HepG2 (cell line): ENCODE results near the gene CBX5. TPM values are rescaled to one million over a fixed set of nuclear protein-coding genes. Genes with fewer than 3 reads are reported as not detected.
A peak's percentile ranks its signal among the peaks of the same experiment; 100 is the strongest.

Experiments used
- HMG20A ChIP-seq: IDR thresholded peaks from 2 replicates; pipeline ENCODE4 v1.6.1; 2016; ENCODE audit warnings: borderline replicate concordance
- HMGXB3 ChIP-seq: sonication (generic); formaldehyde crosslinking; IDR thresholded peaks from 2 replicates; pipeline ENCODE4 v1.4.0; 2020; ENCODE audit warnings: missing genetic modification reagents, borderline replicate concordance
- IRF9 ChIP-seq: sonication (generic); formaldehyde crosslinking; IDR thresholded peaks from 2 replicates; pipeline ENCODE4 v1.8.0; 2022; ENCODE audit warnings: missing genetic modification reagents, mild to moderate bottlenecking, borderline replicate concordance
- RAD51 ChIP-seq: fragments of 450-650 bp; IDR thresholded peaks from 2 replicates; pipeline ENCODE4 v1.6.1; 2016; ENCODE audit warnings: borderline replicate concordance
- RFXAP ChIP-seq: sonication (generic); formaldehyde crosslinking; IDR thresholded peaks from 2 replicates; pipeline ENCODE4 v1.4.0; 2020; ENCODE audit warnings: missing genetic modification reagents, borderline replicate concordance
- SP4 ChIP-seq: sonication (generic); formaldehyde crosslinking; IDR thresholded peaks from 2 replicates; pipeline ENCODE4 v1.8.1; 2023; ENCODE audit warnings: mild to moderate bottlenecking, missing genetic modification reagents
- ZBTB4 ChIP-seq: sonication (generic); formaldehyde crosslinking; IDR thresholded peaks from 2 replicates; pipeline ENCODE4 v1.4.0; 2020; ENCODE audit warnings: missing genetic modification reagents, mild to moderate bottlenecking, borderline replicate concordance
- ZNF282 ChIP-seq: fragments of 450-650 bp; IDR thresholded peaks from 2 replicates; pipeline ENCODE4 v1.6.1; 2018; ENCODE audit not compliant: partially characterized antibody
- ZNF468 ChIP-seq: sonication (generic); formaldehyde crosslinking; IDR thresholded peaks from 2 replicates; pipeline ENCODE4 v1.8.0; 2022; ENCODE audit warnings: mild to moderate bottlenecking, moderate library complexity, missing genetic modification reagents
- ZNF501 ChIP-seq: sonication (generic); formaldehyde crosslinking; IDR thresholded peaks from 2 replicates; pipeline ENCODE4 v1.5.1; 2020; ENCODE audit warnings: mild to moderate bottlenecking, moderate library complexity, missing genetic modification reagents
- ZNF749 ChIP-seq: sonication (generic); formaldehyde crosslinking; IDR thresholded peaks from 2 replicates; pipeline ENCODE4 v1.8.0; 2022; ENCODE audit warnings: mild to moderate bottlenecking, missing genetic modification reagents, moderate library complexity, borderline replicate concordance
- ZNF850 ChIP-seq: sonication (generic); formaldehyde crosslinking; conservative IDR thresholded peaks from 2 replicates; pipeline ENCODE4 v1.9.0; 2021; ENCODE audit warnings: mild to moderate bottlenecking, missing genetic modification reagents
- polyA plus RNA-seq, 8 experiments: library from polyadenylated mRNA; depleted of rRNA in 3 of 8; stranded (reverse) in 7 of 8; unstranded in 1 of 8; fragments of >200 nt; fragmentation: Illumina TruSeq in 4 of 8; extraction: Trizol in 4 of 8; gene quantifications; 2 replicates each; pipeline versions ENCODE4 v1.2.1 to v1.2.3, GENCODE V29; 2011 to 2016; ENCODE audit warnings: low read depth in 4 of 8, missing spikeins in 1 of 8, mixed read lengths in 1 of 8; ENCODE audit not compliant: insufficient read depth in 1 of 8
- total RNA-seq, 5 experiments: library from RNA; depleted of rRNA; stranded (reverse); fragments of >200 nt; fragmentation: Illumina TruSeq; extraction: Trizol; gene quantifications; 2 replicates each; pipeline ENCODE4 v1.2.3, GENCODE V29; 2016; ENCODE audit warnings: low read depth in 1 of 5
- TF ChIP-seq, protein P1 (sequence below): sonication (generic); formaldehyde crosslinking; IDR thresholded peaks from 2 replicates; pipeline ENCODE4 v1.5.1; 2020; ENCODE audit warnings: missing genetic modification reagents, mild to moderate bottlenecking, borderline replicate concordance
- TF ChIP-seq, protein P2 (sequence below): sonication (generic); formaldehyde crosslinking; IDR thresholded peaks from 2 replicates; pipeline ENCODE4 v1.4.0; 2020; ENCODE audit warnings: missing genetic modification reagents, mild to moderate bottlenecking, borderline replicate concordance

CBX5 gene
- total and polyA plus RNA-seq, 2 of the 13 experiments (the other 11 are each of a cell fraction or from before 2014, with no cell fraction given) = 16.0 to 22.2 TPM

GRCh38 chr12:54279632-54280467, at the start of gene CBX5 (continued):
- TF ChIP-seq, protein P1, sequence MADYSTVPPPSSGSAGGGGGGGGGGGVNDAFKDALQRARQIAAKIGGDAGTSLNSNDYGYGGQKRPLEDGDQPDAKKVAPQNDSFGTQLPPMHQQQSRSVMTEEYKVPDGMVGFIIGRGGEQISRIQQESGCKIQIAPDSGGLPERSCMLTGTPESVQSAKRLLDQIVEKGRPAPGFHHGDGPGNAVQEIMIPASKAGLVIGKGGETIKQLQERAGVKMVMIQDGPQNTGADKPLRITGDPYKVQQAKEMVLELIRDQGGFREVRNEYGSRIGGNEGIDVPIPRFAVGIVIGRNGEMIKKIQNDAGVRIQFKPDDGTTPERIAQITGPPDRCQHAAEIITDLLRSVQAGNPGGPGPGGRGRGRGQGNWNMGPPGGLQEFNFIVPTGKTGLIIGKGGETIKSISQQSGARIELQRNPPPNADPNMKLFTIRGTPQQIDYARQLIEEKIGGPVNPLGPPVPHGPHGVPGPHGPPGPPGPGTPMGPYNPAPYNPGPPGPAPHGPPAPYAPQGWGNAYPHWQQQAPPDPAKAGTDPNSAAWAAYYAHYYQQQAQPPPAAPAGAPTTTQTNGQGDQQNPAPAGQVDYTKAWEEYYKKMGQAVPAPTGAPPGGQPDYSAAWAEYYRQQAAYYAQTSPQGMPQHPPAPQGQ (CRISPR knock-in tag) = no peak
- TF ChIP-seq, protein P2, sequence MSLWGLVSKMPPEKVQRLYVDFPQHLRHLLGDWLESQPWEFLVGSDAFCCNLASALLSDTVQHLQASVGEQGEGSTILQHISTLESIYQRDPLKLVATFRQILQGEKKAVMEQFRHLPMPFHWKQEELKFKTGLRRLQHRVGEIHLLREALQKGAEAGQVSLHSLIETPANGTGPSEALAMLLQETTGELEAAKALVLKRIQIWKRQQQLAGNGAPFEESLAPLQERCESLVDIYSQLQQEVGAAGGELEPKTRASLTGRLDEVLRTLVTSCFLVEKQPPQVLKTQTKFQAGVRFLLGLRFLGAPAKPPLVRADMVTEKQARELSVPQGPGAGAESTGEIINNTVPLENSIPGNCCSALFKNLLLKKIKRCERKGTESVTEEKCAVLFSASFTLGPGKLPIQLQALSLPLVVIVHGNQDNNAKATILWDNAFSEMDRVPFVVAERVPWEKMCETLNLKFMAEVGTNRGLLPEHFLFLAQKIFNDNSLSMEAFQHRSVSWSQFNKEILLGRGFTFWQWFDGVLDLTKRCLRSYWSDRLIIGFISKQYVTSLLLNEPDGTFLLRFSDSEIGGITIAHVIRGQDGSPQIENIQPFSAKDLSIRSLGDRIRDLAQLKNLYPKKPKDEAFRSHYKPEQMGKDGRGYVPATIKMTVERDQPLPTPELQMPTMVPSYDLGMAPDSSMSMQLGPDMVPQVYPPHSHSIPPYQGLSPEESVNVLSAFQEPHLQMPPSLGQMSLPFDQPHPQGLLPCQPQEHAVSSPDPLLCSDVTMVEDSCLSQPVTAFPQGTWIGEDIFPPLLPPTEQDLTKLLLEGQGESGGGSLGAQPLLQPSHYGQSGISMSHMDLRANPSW (CRISPR knock-in tag) = no peak
- TF ChIP-seq SP4 (CRISPR knock-in tag) (peak; percentile 78), ZNF468 (no peak), ZNF282 (no peak), HMGXB3 (peak; percentile 86; the same call in 1 of the 2 replicates), ZNF749 (CRISPR knock-in tag) (peak; percentile 44; the same call in 1 of the 2 replicates), ZBTB4 (CRISPR knock-in tag) (no peak), RAD51 (no peak), ZNF850 (no peak), HMG20A (no peak), RFXAP (CRISPR knock-in tag) (peak; percentile 82; the same call in 1 of the 2 replicates), ZNF501 (peak; percentile 54; the same call in 1 of the 2 replicates), IRF9 (CRISPR knock-in tag) (no peak)
